Measurements from ENCODE around the gene CORO2B.

GRCh38 chr15:68552344-68552743 is 26.4 kb upstream of the CORO2B start:
- TF ChIP-seq CTCF (IDR thresholded peaks at IDR 0.05; ENCODE audit: low read length): no peak
- TF ChIP-seq EZH2 (optimal IDR thresholded peaks at IDR 0.05; ENCODE audit: low read depth, low read length): no peak
- no peak for TF ChIP-seq EZH2phosphoT487 (IDR thresholded peaks at IDR 0.05; ENCODE audit: low read length)
